NCI-H2029 treated with DMSO at 0.1 percent for 48 hours (cell line): ENCODE data around the gene ZNF275.
"Not testable (repeated sequence)": the region's sequence is repeated elsewhere in the genome, so short reads cannot be mapped to it uniquely, and the experiment has no call there.

ENCODE experiments used
- DNase-seq: peaks from one replicate; lab custom pipeline; 2025; lab: John Stamatoyannopoulos, UW

Gene ZNF275

DNA sequence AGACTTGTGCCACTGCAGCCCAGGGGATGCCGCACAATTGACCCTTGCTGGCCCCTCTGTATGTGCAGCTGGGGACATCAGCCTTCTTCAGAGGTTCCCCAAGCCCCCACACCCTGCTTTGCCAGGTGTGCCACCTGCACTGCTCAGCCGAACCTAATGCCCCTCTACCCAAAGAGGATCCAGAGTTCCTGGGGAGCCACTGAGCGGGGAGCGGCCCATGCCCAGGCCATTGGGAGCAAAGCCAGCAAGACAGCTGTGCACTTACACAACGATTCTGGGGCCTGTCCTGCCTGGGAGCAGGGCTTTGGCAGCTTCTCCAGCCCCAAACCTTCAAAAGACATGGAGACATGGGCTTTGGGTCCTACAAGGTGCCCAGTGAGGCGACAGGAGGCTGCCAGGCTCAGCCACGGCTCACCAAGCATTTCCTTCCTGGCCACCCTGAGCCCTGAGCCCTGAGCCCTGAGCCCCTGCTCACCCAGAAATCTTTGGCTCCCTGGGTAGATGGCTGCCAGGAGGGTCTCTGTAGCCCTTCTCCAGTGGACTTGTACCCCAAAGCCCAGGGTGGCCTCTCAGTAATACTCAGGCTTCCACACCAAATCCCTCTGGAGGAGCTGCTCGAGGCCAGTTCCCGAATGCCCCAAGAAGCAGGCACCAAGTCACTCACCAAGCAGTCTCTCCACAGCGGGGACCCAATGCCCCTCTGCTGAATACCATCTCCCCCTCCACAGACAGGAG lies 54.2 kb downstream of the ZNF275 start:
- DNase-seq, result no peak

DNA sequence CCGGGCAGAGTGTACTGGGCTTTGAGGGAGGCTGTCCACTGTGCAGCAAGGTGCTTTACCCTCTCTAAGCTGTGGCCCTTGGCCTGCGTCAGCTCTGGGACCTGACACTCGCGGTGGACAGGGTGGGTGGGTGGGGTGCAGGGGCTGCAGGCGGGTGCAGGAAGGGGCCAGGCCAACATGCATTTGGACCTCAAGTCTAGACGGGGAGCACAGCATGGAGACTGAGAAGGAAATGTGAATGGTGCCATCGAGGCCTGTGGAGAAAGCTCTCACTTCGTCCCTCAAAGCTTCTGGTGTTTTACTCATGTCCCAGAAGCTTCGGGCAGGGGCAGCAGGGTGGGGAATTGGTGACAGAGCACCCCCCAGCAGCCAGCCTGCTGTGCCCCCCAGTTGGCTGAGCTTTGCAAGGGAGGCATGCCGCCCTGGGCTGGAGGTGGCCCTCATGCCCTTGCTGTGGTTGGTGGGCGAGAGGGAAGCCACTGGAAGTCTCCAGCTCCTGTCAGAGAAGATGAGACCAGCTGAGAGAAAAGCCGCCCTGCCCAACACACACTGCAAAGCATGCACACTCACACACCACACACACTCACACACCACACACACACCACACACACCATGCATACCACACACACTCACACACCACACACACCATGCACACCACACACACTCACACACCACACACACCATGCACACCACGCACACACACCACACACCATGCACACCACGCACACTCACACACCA lies 54.9 kb downstream of the ZNF275 start:
- no peak for DNase-seq

DNA sequence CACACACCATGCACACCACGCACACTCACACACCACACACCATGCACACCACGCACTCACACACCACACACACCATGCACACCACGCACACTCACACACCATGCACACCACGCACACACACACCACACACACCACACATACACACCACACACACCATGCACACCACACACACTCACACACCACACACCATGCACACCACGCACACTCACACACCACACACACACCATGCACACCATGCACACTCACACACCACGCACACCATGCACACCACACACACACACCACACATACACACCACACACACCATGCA lies 55.5 kb downstream of the ZNF275 start:
- not testable (repeated sequence) for DNase-seq

DNA sequence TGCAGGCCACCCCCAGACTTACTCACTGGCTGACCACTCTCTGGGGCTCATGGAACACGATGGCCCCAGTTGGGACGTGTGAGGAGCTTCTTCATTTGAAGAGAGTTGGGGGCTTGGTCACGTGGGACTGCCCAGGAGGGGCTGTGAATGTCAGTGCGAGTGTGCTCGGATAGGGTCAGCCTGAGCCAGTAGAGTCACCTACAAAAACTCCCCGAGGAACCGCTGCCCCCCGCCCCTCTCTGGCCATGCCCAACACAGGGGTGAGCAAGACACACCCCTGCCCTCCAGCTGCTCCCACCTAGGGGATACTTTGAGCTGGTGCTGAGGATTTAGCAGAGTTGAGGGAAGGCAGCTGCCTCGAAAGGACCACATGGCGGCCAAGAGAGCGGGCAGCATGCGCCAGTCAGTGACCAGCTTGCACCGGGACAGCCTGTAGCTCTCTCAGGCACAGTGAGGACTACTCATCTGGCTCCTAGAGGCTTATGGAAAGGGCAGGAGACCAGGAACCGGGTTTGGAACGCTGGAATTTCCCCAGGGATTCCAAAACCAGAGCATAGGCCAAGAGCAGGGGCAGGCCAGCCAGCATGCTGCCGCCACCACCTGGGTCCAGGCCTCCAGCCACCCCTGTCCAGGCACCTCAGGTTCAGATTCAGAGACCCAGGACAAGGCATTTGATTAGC lies 58.8 kb downstream of the ZNF275 start:
- DNase-seq, result no peak

DNA sequence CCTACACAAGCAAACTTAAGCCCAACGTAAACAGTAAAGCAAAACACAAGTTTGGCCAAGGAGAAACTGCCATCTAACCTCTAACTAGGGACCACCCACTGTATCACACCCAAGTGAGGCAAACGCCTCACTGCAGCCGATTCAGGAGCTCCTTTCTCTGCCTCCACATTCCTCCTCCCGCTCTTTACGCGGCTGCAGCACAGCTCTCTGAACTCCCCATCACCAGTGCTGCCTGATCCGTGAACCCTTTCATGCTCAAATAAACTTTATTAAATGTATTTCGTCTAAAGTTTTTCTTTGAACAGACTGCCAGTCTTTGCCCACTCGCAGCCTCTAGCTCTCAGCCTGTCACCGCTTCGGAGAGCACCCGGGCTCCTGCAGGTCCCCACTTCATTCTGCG lies 60.7 kb downstream of the ZNF275 start:
- no peak for DNase-seq

DNA sequence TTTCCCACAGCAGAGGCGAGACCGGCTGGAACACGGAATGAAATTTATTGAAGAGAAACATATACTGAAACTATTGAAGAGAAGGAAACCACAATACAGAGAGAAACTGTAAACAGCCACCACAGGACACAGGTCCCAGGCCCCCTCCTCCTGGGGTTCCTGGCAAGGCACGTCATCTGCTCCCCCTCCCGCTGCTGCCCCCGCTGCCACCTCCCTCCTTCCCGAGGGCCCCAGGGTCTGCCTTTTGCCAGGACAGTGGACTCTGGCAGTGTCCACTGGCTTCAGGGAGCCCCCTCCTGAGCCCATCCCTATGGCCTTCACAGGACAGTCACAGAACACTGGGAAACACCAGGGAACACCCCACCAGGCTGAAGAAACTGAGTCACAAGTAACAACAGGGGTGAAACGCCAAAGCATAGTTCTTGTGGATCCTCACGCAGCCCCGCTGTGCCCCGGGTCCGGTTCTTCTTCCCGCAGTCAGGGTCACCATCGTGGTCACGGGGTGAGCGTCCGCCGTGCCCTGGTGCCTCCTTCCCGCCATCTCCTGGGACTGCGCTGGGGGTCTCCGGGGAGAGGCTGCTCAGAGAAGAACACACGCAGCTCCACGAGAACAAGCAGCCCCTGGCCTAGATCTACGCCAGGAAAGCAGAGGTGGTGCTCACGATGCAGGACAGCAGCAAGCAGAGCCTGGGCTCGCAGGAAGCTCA lies 61.8 kb downstream of the ZNF275 start:
- no peak for DNase-seq

DNA sequence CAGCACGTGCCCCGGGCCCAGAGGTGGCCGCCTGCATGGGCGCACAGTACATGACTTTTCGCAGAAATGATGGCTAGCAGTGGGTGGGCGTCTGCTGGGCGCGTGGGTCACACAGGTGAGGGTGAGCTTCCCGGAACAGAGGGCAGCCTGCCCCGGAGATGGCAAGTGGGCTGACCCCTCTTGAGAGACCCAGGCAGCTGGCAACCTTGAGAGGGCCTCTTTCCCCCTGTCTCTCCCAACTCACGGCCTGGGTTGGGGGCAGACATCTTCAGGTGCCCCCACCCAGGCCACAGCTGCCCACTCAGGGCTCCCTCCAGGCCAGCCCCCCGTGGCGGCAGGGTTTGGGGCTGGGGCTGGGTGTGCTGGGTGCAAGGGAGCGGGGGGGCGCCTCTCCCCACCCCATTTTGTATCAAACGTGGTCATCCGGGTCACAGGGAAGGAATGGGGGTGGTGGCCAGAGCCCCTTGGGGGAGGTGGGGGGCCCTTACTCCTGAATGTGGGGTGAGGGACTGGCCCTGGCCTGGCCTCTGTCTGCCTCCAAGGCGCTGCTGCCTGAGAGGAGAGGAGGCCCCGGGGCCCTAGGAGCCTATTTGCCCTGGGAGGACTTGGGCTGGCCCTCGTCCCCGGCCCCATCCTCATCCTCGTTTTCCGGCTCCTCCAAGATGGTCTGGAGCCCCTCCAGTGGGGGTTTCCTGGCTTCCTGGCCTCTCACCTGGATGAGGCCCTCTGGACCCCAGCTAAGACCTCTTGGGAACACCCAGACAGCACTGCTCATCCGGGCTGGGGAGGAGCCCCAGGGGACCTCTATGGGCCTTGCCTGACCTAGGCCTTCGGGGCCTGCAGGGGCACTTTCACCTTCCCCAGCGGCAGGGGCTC lies 62.6 kb downstream of the ZNF275 start:
- no peak for DNase-seq

DNA sequence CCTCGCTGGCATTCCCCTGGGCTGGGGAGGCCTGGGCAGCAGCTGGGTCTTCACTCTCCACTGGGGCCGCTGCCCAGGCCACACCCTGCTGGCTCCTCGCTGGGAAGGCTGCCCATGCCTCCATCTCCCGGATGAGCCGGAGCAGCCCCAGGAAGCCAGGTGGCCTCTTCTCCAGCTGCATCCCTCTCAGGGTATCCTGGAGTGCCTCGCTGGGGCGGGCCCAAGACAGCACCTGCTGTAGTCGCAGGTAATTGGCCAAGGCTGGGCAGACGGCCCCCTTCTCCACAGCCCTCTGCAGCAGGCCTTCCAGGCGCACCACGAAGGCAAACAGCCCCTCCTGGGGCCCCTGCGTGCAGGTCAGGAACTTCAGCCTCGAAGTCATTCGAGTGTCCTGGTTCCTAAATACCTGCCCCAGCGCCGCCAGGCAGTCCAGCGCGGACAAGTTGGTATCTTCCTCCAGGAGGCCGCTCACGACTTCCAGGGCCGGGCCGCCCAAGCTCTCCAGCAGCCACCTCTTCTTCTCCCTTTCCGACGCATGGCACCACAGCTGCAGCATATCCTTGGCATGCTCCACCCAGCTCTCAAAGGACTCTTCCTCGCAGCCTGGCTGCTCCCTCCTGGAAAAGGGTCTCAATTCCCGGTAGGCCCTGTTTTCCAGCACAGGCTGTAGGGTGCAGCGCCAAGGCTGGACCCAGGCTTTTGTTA lies 63.5 kb downstream of the ZNF275 start:
- DNase-seq, result no peak

DNA sequence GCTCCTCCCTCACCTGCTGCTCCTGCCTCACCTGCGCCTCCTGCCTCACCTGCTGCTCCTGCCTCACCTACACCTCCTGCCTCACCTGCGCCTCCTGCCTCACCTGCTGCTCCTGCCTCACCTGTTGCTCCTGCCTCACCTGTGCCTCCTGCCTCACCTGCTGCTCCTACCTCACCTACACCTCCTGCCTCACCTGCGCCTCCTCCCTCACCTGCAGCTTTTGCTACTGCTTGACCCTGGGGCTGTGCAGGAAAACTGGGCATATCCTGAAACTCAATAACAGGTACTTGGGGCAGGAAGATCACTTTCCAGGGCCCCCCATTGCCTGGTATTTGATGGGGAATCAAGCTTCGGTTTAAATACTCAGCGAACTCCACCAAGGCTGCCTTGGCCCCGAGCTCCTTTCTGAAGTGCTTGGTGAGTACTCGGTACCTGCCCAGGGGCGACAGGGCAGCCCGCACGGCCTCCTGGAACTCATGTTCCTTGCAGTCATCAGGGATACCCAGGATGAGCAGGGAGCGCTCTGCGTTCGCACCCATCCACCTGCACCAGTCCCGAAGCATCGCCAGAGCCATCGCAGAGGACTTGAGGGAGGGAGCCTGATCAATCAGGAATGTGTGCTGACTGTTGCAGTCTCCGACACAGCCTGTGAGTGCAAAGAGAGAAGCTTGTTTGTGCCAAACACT lies 64.5 kb downstream of the ZNF275 start:
- DNase-seq, result no peak

DNA sequence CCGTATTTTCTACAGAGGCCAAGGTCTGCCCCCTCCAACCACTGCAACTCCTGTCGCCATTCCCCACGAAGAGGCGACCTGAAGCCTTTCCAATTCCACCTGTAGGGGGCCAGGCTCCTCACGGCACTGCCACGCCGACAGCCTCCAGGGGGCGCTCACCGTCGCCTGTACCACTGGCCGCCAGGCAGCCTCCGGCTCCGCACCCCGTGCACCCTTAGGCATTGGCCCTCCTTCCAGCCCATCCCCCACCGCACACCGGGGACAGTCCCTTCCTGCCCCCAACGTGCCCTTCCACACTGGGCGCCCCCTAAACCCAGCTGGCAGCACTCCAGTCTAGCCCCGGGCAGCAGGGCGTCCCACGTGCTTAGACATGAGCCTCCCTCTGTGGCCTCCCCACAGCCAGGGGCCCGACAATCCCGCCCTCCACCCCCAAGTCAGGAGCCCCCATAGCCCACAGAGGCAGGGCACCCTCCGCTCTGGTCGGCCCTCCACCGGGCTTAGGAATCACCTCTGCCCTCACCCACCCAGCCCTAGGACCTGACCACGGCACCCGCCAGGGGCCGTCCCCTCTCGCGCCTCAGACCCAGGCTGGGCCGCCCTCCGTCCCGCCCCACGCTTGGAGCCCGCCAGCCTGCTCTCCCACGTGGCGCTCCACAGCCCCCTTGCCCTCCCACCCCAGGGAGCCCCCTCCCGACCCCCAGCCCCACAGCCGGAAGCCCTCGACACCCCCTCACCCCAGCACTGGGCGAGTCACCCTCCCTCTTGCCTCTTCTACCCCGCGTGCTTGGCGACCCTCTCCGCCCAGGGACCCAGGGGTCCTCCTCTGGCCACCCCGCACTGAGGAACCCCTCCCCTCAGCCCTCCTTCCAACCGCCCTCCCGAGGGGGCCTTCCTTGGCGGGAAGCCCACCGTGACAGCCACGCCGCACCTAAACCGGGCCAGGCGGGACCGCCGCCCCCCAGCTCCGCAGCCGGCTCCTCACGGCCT lies 66.5 kb downstream of the ZNF275 start:
- no peak for DNase-seq

DNA sequence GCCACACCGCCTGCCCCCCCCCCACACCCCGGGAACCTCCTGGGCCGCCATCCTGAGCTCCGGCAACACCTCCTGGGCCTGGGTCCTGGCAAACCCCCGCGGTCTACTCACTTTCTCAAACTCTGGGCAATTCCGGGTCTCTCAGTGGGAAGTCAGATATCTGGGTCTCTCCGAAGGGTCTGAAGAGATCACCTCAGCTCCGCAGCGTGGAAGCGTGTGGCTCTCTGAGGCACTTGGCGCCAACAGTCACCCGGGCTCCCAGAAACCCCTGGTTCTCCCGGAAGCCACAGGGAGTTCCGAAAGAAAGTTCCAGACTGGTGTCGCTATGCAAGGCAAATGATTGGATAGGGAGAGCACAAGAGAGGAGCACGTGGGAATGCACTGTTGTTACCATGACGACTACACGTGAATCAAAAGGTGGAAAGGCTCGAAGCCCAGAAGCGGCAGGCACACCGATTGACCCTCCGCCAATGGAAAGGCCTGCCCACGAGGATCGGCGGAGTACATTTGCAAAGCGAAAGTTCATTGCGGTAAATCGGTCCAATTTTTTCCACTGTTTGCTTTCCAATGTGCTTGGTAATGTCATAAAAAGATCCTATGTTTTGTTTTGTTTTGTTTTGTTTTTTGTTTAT lies 67.3 kb downstream of the ZNF275 start, which contains the start of gene PNMA6E:
Gene PNMA6E (minus strand): TSS at position 218 of the 632 bp plus-strand sequence. CDS start 2,501 bp downstream, outside the sequence.
- DNase-seq, result no peak
